Smooth muscle cell (in vitro differentiated cells): ENCODE data around the gene ZSCAN23. TPM values are rescaled to one million over a fixed set of nuclear protein-coding genes. Genes with fewer than 3 reads are reported as not detected.
"Not testable (repeated sequence)": the region's sequence is repeated elsewhere in the genome, so short reads cannot be mapped to it uniquely, and the experiment has no call there.

Experiments
- DNase-seq: peaks from one replicate; lab custom pipeline; 2025; ENCODE audit not compliant: unreplicated experiment; lab: John Stamatoyannopoulos, UW
- H2AFZ ChIP-seq: fragments of 200-600 bp; sonication (generic); 2 replicates; pipeline ENCODE4 v1.6.0; 2016; ENCODE audit warnings: antibody characterized with exemption, low read depth, mild to moderate bottlenecking
- H3F3A ChIP-seq: fragments of 200-600 bp; sonication (generic); 2 replicates; pipeline ENCODE4 v1.6.0; 2017; ENCODE audit warnings: antibody characterized with exemption, low read depth
- H3K27ac ChIP-seq: fragments of 200-600 bp; sonication (generic); 2 replicates; pipeline ENCODE4 v1.5.1; 2016; ENCODE audit warnings: low read depth, mild to moderate bottlenecking
- H3K27me3 ChIP-seq: fragments of 200-600 bp; sonication (generic); 2 replicates; pipeline ENCODE4 v1.6.1; 2016; ENCODE audit warnings: low read depth, mild to moderate bottlenecking
- H3K36me3 ChIP-seq: fragments of 200-600 bp; sonication (generic); 2 replicates; pipeline ENCODE4 v1.5.1; 2016; ENCODE audit warnings: low read depth
- H3K4me1 ChIP-seq: fragments of 200-600 bp; sonication (generic); 2 replicates; pipeline ENCODE4 v1.5.1; 2016; ENCODE audit warnings: low read depth
- H3K4me2 ChIP-seq: fragments of 200-600 bp; sonication (generic); 2 replicates; pipeline ENCODE4 v1.6.0; 2016; ENCODE audit warnings: mild to moderate bottlenecking
- H3K4me3 ChIP-seq: fragments of 200-600 bp; sonication (generic); 2 replicates; pipeline ENCODE4 v1.5.1; 2016; ENCODE audit warnings: mild to moderate bottlenecking
- H3K79me2 ChIP-seq: fragments of 200-600 bp; sonication (generic); 2 replicates; pipeline ENCODE4 v1.6.0; 2016; ENCODE audit warnings: low read depth, mild to moderate bottlenecking
- H3K9ac ChIP-seq: fragments of 200-600 bp; sonication (generic); 2 replicates; pipeline ENCODE4 v1.6.0; 2016; ENCODE audit warnings: low read depth
- H3K9me3 ChIP-seq: fragments of 200-600 bp; sonication (generic); replicated peaks from 2 replicates; pipeline ENCODE4 v1.5.1; 2016; ENCODE audit warnings: low read depth
- H4K20me1 ChIP-seq: fragments of 200-600 bp; sonication (generic); 2 replicates; pipeline ENCODE4 v1.6.0; 2016; ENCODE audit warnings: low read depth
- CTCF ChIP-seq: fragments of 200-600 bp; sonication (generic); IDR thresholded peaks from 2 replicates; pipeline ENCODE4 v1.5.1; 2017; ENCODE audit warnings: borderline replicate concordance, mild to moderate bottlenecking, antibody characterized with exemption; ENCODE audit not compliant: insufficient read depth, poor library complexity, severe bottlenecking
- WGBS: methylation state at CpG from one replicate; pipeline ENCODE4 v1.1.7; 2016; ENCODE audit warnings: low lambda C conversion rate; 5-methylcytosine and 5-hydroxymethylcytosine counted together
- polyA plus RNA-seq: library from polyadenylated mRNA; unstranded; fragments of >200 nt; fragmentation: Nextera tagmentation; extraction: Ambion mirVana; gene quantifications from 2 replicates; pipeline ENCODE4 v1.2.1, GENCODE V29; 2016
- total RNA-seq: library from RNA; depleted of rRNA; stranded (reverse); fragments of >200 nt; gene quantifications from 2 replicates; pipeline ENCODE4 v1.2.3, GENCODE V29; 2014

Gene ZSCAN23
- total and polyA plus RNA-seq, 2 experiments from 2014 or later, result 0.94 to 1.6 TPM

- Histone ChIP-seq H3K27ac (no peak overlapping the region), H3K9ac (no peak overlapping the region), H3K79me2 (no peaks in the 10 kb centered on the region), H3F3A (no peaks in the 10 kb centered on the region), H3K9me3 (no peaks in the 10 kb centered on the region), H2AFZ (no peak overlapping the region), H3K27me3 (peaks cover 66% of the 10 kb centered on the region), H4K20me1 (no peaks in the 10 kb centered on the region), H3K4me1 (no peaks in the 10 kb centered on the region), H3K36me3 (no peaks in the 10 kb centered on the region), H3K4me3 (no peak overlapping the region), H3K4me2 (no peak overlapping the region)
- 78% methylated on average over 1 of the region's 1 CpG for WGBS
- TF ChIP-seq CTCF, result no peak
- no peak for DNase-seq
Measured at GRCh38 chr6:28458568-28458967, 15.3 kb upstream of the ZSCAN23 start.

- Histone ChIP-seq H3K36me3 (no peaks in the 10 kb centered on the region), H3K4me2 (no peak overlapping the region), H3F3A (no peaks in the 10 kb centered on the region), H4K20me1 (no peaks in the 10 kb centered on the region), H3K27me3 (peaks cover 5% of the 10 kb centered on the region), H2AFZ (no peak overlapping the region), H3K9me3 (no peaks in the 10 kb centered on the region), H3K4me1 (peaks cover 4% of the 10 kb centered on the region), H3K4me3 (no peak overlapping the region), H3K27ac (no peak overlapping the region), H3K9ac (no peak overlapping the region), H3K79me2 (no peaks in the 10 kb centered on the region)
- DNase-seq, result no peak
- WGBS, result 100% methylated on average over 1 of the region's 1 CpG
- TF ChIP-seq CTCF, result no peak
Measured at GRCh38 chr6:28449056-28449455, 5.8 kb upstream of the ZSCAN23 start.

GRCh38 chr6:28447512-28447906 is 4.2 kb upstream of the ZSCAN23 start:
- H3K4me1 ChIP-seq, H3K79me2 ChIP-seq, H3K27ac ChIP-seq, H3K9me3 ChIP-seq, H3K36me3 ChIP-seq, H3K27me3 ChIP-seq, H3F3A ChIP-seq, DNase-seq, H4K20me1 ChIP-seq, H3K9ac ChIP-seq: not testable (repeated sequence)
- Histone ChIP-seq H3K4me3 (peak overlapping the region; percentile 65), H3K4me2 (peak overlapping the region; percentile 87), H2AFZ (peak overlapping the region; percentile 97)

GRCh38 chr6:28446818-28447511 is 3.7 kb upstream of the ZSCAN23 start:
- DNase-seq, result no peak
- 5% methylated on average over 36 of the region's 36 CpGs for WGBS
- TF ChIP-seq CTCF, result no peak
- Histone ChIP-seq H3K4me2 (peak overlapping the region; percentile 87), H3K27ac (no peak overlapping the region), H3K27me3 (peaks cover 5% of the 10 kb centered on the region), H3K4me1 (peaks cover 11% of the 10 kb centered on the region), H3K9ac (no peak overlapping the region), H2AFZ (peak overlapping the region; percentile 97), H3K9me3 (no peaks in the 10 kb centered on the region), H3F3A (no peaks in the 10 kb centered on the region), H4K20me1 (no peaks in the 10 kb centered on the region), H3K4me3 (peak overlapping the region; percentile 65), H3K36me3 (no peaks in the 10 kb centered on the region), H3K79me2 (peaks cover 7% of the 10 kb centered on the region)

GRCh38 chr6:28444759-28445158 is 1.5 kb upstream of the ZSCAN23 start:
- H3K36me3 ChIP-seq, H3K79me2 ChIP-seq: not testable (repeated sequence)

More at GRCh38 chr6:28444759-28445158, 1.5 kb upstream of the ZSCAN23 start:
- not testable (repeated sequence) for DNase-seq, H3F3A ChIP-seq, H3K27ac ChIP-seq, H3K9me3 ChIP-seq, H4K20me1 ChIP-seq, H3K4me2 ChIP-seq, H3K9ac ChIP-seq, H3K4me3 ChIP-seq, H3K27me3 ChIP-seq
- Histone ChIP-seq H3K4me1 (peaks cover 12% of the 10 kb centered on the region), H2AFZ (peak overlapping the region; percentile 53)
- 92% methylated on average over 3 of the region's 3 CpGs for WGBS
